ENCODE results near the gene CD69. TPM values are rescaled to one million over a fixed set of nuclear protein-coding genes. Genes with fewer than 3 reads are reported as not detected.

The CD69 gene
- total and polyA plus RNA-seq, 4 donors: 1.3 to 2.7 (median 1.7) TPM

DNA sequence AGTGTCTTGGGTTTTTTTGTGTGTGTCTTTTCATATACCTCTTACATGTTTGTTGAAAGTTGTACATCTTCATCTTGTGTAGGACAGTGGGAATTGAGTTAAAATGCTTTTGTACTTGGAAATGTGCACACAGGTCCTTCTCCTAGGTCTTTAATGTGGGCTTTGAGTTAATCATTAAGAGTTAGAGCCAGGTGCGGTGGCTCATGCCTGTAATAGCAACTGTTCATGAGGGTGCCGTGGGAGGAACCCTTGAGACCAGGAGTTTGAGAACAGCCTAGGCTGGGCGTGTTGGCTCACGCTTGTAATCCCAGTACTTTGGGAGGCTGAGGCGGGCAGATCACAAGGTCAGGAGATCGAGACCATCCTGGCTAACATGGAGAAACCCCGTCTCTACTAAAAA lies 41.7 kb downstream of the CD69 start:
- DNase-seq (ENCODE audit: low spot score): no peak
- Histone ChIP-seq H3K4me3 (ENCODE audit: low read depth in 1 of 3, low read length in 3 of 3) (no peak overlapping the region), H3K9me3 (ENCODE audit: control insufficient read depth in 4 of 4, low read length in 3 of 4) (no peaks in the 10 kb centered on the region), H3K4me1 (ENCODE audit: control insufficient read depth in 4 of 4, insufficient read depth in 4 of 4, low read length in 3 of 4) (no peaks in the 10 kb centered on the region), H3K27me3 (ENCODE audit: control insufficient read depth in 4 of 4, insufficient read depth in 4 of 4, low read length in 3 of 4) (peaks cover 0 to 5% (median under 1%) of the 10 kb centered on the region in 4 donors), H3K9ac (ENCODE audit: low read depth in 1 of 2, low read length in 2 of 2) (no peak overlapping the region), H3K36me3 (ENCODE audit: control insufficient read depth in 4 of 4, insufficient read depth in 3 of 4, low read depth in 1 of 4, low read length in 3 of 4) (no peaks in the 10 kb centered on the region), H3K27ac (ENCODE audit: low read depth in 1 of 2, low read length in 2 of 2) (no peak overlapping the region)
- TF ChIP-seq HNF4A (conservative IDR thresholded peaks at IDR 0.05) (no peak), FOXA1 (IDR thresholded peaks at IDR 0.05) (no peak), FOXA2 (IDR thresholded peaks at IDR 0.05) (no peak), GABPA (IDR thresholded peaks at IDR 0.05 in 1 of 2, conservative IDR thresholded peaks at IDR 0.05 in 1 of 2) (no peak), YY1 (IDR thresholded peaks at IDR 0.05) (no peak), HNF4G (IDR thresholded peaks at IDR 0.05) (no peak), EGR1 (IDR thresholded peaks at IDR 0.05; ENCODE audit: low read depth in 2 of 2) (no peak), RAD21 (IDR thresholded peaks at IDR 0.05) (no peak), SP1 (IDR thresholded peaks at IDR 0.05) (no peak), NR2F2 (IDR thresholded peaks at IDR 0.05) (no peak), TAF1 (conservative IDR thresholded peaks at IDR 0.05) (no peak), RXRA (IDR thresholded peaks at IDR 0.05) (no peak), JUND (IDR thresholded peaks at IDR 0.05) (no peak)
- TF ChIP-seq, protein P1, sequence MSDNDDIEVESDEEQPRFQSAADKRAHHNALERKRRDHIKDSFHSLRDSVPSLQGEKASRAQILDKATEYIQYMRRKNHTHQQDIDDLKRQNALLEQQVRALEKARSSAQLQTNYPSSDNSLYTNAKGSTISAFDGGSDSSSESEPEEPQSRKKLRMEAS (IDR thresholded peaks at IDR 0.05): no peak
- TF ChIP-seq, protein P2, sequence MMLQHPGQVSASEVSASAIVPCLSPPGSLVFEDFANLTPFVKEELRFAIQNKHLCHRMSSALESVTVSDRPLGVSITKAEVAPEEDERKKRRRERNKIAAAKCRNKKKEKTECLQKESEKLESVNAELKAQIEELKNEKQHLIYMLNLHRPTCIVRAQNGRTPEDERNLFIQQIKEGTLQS (IDR thresholded peaks at IDR 0.05): no peak
- TF ChIP-seq, protein P3, sequence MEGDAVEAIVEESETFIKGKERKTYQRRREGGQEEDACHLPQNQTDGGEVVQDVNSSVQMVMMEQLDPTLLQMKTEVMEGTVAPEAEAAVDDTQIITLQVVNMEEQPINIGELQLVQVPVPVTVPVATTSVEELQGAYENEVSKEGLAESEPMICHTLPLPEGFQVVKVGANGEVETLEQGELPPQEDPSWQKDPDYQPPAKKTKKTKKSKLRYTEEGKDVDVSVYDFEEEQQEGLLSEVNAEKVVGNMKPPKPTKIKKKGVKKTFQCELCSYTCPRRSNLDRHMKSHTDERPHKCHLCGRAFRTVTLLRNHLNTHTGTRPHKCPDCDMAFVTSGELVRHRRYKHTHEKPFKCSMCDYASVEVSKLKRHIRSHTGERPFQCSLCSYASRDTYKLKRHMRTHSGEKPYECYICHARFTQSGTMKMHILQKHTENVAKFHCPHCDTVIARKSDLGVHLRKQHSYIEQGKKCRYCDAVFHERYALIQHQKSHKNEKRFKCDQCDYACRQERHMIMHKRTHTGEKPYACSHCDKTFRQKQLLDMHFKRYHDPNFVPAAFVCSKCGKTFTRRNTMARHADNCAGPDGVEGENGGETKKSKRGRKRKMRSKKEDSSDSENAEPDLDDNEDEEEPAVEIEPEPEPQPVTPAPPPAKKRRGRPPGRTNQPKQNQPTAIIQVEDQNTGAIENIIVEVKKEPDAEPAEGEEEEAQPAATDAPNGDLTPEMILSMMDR (IDR thresholded peaks at IDR 0.05; ENCODE audit: low read depth, low read length, missing input control): no peak
- TF ChIP-seq, protein P4, sequence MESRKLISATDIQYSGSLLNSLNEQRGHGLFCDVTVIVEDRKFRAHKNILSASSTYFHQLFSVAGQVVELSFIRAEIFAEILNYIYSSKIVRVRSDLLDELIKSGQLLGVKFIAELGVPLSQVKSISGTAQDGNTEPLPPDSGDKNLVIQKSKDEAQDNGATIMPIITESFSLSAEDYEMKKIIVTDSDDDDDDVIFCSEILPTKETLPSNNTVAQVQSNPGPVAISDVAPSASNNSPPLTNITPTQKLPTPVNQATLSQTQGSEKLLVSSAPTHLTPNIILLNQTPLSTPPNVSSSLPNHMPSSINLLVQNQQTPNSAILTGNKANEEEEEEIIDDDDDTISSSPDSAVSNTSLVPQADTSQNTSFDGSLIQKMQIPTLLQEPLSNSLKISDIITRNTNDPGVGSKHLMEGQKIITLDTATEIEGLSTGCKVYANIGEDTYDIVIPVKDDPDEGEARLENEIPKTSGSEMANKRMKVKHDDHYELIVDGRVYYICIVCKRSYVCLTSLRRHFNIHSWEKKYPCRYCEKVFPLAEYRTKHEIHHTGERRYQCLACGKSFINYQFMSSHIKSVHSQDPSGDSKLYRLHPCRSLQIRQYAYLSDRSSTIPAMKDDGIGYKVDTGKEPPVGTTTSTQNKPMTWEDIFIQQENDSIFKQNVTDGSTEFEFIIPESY (IDR thresholded peaks at IDR 0.05): no peak
- TF ChIP-seq, protein P5, sequence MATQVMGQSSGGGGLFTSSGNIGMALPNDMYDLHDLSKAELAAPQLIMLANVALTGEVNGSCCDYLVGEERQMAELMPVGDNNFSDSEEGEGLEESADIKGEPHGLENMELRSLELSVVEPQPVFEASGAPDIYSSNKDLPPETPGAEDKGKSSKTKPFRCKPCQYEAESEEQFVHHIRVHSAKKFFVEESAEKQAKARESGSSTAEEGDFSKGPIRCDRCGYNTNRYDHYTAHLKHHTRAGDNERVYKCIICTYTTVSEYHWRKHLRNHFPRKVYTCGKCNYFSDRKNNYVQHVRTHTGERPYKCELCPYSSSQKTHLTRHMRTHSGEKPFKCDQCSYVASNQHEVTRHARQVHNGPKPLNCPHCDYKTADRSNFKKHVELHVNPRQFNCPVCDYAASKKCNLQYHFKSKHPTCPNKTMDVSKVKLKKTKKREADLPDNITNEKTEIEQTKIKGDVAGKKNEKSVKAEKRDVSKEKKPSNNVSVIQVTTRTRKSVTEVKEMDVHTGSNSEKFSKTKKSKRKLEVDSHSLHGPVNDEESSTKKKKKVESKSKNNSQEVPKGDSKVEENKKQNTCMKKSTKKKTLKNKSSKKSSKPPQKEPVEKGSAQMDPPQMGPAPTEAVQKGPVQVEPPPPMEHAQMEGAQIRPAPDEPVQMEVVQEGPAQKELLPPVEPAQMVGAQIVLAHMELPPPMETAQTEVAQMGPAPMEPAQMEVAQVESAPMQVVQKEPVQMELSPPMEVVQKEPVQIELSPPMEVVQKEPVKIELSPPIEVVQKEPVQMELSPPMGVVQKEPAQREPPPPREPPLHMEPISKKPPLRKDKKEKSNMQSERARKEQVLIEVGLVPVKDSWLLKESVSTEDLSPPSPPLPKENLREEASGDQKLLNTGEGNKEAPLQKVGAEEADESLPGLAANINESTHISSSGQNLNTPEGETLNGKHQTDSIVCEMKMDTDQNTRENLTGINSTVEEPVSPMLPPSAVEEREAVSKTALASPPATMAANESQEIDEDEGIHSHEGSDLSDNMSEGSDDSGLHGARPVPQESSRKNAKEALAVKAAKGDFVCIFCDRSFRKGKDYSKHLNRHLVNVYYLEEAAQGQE (IDR thresholded peaks at IDR 0.05): no peak
- WGBS: 67% methylated on average over 7 of the region's 7 CpGs
